HG02840 (cell line): ENCODE data around the gene MYH15.

Experiments used
- ATAC-seq: cut with Tn5 transposase; IDR thresholded peaks from one replicate; pipeline ENCODE4 v1.9.1; 2021; ENCODE audit warnings: mild to moderate bottlenecking, moderate library complexity, moderate number of reproducible peaks; ENCODE audit not compliant: unreplicated experiment, low FRiP score

Gene MYH15

DNA sequence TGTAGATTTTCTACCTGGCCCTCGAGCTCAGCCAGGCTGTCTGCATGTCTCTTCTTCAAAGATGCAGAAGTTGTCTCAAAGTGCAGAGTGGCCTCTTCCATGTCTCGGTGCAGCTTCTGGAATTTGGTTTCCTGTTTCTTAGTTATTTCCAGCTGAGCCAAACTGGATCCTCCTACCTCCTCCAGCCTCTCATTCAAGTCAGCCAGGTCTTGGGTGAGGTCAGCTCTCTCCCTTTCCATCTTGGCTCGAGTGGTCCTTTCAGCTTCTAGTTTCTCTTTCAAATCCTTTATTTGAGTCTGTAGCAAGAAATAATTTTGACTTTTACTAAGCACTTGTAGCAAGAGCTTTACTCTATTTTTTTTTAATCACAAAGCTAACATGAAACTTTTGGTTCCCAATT, 81.8 kb downstream of the MYH15 start:
- ATAC-seq = no peak

DNA sequence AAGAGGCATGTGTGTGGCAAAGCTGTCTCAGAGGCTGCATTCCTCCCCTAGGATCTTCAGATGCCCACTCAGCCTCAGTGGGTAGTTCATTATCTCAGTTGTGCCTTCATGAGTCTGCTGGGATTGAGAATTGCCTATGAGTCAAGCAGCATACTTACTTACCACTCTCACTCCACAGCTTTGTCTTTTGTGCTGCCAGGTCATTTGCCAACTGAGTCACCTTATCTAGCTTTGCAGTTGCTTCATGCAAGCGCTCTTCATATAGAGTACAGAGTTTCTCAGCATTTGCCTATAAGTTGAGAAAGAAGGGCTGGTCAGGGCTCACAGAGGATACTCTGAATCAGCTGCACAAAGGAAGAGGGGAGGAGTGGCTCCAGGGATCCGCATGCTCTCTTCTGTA, 89.5 kb downstream of the MYH15 start:
- no peak for ATAC-seq

DNA sequence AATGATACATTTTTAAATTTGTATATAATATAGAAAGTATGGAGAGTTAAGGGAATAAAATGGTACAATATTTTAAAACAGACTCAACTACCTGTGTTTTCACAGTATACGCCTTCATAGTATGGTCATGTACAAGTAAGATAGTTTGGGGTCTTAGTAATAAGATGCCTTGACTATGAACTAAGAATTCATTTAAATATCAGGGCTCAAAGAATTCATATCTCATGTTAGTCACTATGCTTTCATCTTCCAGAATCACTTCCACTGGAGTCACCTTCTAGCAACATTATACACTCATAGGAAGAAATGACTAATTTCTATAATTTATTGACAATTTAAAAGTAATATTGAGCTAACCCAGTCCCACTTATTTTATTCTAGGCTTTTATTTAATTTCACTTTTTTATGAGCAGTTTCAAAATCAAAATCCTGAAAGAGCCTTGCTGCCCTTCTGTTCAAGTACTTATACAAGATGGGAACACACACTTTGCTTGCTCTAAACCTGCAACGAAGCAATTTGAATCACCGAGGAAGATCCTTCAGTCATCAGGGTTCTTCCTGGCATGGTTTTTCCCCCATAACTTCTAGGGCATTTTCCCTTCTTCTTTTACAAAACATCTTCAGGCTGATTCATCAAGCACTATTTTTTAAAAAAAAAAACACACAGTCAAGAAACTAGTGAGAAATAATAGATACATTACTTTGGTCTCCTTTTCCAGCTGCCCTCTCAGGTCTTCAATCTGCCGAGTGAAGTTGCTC, 94.1 kb downstream of the MYH15 start:
- ATAC-seq = no peak

DNA sequence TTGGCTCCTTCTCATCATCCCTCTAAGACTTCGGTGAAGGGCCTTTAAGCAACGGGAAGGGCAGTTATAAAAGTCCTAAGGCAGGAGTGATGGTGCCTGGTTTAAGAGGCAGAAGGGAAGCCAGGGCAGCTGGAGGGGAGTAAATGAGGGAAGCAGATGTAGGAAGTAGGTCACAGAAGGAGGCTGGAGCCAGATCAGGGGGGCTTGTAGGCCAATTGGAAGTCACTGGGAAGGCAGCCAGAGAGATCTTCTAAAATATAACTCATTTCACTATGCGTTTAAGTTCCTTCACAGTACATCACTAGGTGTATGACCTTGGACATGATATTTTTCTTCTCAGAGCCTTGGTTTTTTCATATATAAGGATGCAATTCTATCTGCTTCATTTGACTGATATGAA, 94.7 kb downstream of the MYH15 start:
- no peak for ATAC-seq

DNA sequence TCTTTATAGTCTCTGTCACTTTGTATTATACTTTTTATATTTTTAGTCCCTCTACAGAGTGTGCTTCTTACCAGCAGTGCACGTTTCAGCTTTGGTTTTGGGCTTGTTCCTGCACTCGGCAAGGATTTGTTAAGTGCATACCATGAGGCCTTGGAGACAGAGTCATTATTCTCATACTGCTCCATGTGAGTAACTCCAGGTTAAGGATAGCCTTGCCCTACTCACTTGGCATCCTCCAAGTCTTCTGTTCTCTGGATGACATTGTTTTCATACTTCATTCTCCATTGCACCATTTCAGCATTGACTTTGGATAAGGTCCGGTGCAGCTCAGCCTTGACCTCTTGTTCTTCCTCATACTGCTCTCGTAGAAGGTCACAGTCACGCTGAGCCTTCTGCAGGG, 96.4 kb downstream of the MYH15 start:
- no peak for ATAC-seq

DNA sequence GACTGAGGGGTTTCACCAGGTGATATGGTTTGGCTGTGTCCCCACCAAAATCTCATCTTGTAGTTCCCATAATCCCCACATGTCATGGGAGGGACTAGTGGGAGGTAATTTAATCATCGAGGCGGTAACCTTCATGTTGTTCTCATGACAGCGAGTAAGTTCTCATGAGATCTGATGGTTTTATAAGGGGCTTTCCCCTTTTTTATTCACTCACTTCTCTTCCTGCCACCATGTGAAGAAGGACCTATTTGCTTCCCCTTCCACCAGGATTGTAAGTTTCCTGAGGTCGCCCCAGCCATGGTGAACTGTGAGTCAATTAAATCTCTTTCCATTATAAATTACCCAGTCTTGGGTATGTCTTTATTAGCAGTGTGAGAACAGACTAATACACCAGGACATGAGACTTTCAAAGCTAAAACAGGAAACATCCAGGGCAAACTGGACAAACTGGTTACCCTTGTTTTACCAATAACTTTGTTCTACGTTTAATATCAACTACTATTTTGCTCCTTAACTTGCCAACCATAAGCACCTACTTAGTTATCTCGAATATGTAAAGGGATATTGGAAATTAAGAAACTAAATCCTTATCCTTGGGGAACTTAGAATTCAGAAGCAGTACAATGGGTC, 98.2 kb downstream of the MYH15 start:
- ATAC-seq = no peak

DNA sequence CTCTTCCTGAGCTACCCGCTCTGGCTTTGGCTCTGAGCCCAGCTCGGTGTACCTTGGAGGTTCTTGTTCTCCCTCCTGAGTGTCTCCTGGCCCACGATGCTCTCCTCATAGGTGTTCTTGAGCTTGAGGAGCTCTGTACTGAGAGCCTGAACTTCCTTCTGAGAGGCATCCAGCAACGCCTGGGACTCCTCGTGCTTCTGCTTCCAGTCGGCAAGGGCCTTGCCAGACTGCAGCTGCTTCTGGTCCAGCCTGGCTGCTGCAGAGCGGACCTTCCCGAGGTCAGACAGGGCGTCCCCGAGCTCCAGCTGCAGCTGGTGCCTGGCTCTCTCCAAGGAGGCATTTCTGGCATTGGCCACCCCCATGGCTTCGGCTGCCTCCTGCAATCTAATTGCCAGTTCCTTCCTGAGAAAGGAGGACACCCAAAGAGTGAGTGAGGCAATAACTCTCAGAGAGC, 99.8 kb downstream of the MYH15 start:
- no peak for ATAC-seq

DNA sequence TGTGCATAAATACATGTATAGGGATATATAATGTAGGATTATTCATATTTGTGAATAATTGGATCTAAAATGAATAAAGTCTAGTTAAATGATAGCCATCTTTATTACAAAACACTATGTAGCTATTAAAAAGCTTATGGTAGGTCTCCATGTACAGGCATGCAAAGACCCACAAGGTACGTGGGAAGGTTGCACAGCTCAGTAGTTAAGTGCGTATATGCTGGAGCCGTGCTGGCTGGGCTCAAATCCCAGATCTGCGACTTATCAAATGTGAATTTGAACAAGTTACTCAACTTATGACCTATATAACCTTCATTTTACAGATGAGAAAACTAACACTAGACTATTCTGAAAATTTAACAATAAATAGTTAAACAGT, 100.6 kb downstream of the MYH15 start:
- ATAC-seq = no peak

DNA sequence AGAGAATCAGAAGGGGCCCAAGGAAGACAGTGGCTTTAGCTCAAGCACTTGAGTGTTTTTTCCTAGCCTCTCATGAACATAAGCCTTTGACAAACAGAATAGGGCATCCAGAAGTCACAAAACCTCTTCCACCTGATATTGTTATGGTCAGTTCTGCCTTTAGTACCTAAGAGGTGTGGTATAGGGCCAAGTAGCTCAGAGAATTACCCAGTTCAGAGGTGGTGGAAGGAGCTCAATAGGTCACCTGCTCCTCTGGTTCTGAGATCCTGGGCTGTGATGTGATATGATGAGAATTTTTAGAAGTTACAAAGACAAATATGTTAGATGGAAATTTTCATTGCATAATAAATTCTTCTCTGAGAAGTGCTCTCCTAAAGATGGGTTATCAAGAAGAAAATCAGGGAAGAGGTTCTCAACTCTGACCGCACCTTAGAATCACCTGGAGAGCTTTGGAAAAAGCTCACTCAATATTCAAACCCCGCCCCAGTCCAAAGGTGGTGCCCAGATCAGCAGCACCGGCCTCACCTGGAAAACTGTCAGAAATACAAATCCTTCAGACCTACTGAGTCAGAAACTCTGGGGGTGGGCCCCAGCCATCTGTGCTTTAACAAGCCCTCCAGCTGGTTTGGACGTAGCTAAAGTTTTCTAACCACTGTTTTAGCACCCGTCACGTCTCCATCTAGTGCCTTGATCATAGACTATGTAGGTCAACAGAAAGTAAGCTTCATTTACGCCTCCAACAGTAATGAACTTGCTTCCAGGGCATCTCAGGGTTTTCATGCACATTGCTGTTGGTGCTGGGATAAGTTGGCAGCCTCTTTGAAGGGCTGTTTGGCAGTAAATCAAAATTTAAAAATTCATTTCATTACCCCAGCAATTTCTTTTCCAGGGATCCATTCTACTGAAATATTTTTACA, 101.3 kb downstream of the MYH15 start:
- ATAC-seq = no peak

DNA sequence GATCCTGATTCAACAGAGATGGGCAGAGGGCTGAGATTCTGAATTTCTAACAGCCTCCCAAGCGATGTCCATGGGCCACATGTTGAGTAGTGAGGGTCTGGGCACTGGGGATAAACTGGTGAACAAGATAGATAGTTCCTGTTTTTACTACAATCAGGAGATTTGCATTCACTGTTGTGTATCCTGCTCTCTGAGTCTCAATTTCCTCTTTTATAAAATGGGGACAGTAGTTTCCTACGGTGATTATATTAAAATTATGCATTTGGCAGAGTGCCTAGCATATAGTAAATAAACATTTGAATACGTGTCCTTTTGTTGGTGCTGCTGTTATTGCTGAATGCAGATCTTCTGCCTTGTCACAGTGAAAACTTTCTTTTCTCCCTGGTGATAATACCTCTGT, 102.5 kb downstream of the MYH15 start:
- ATAC-seq = no peak

DNA sequence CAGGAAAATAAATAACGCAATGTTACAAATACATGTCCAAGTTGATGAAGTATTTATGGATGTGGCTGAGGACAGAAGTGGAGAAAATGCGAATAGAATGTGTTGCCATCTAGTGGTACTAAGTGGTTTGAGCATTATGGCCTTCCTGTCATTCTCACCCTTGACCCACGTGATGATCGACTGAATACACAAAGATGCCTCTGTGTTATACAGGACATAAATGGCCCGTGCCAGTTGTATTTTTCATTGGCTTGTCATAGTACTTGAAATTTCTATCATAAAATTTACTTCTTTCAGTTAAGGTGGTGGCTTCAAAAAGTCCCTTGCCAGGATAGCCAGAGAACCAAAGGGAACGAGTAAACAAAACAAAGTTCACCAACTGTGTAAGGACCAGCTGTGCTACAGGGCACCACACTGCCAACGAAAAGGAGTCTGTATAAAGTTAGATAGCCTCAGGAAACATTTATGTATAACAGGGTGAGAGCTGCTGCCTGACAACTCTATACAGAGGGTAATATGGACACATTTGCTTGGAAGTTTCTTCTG, 103.7 kb downstream of the MYH15 start:
- ATAC-seq = peak; percentile 89

DNA sequence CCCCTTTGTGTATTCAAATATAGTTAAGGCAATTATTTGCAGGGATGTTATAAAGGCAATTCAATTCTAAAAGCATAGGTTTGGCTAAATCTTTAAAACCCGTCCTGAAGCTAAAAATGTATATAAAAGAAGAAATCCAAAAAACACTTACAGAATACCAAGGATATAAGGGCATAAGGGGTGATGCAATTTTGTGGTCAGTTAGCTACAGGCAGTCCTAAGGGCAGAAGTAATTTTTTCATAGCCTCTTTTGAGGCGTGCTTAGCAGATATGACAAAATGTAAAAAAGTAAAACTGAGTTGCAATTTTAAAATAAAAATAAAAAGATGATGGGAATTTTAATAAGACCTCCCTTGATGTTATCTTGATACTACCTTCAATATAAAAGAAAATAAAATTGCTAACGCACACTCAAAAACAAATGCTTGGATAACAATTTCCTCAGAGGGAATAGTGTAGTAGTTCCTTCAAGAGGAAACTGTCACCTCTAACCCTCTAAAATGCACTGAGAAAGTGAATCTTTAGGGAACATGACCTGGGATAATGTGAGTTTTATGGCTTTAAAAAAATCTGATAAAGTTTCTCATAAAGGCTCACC, 104.2 kb downstream of the MYH15 start:
- ATAC-seq = no peak

DNA sequence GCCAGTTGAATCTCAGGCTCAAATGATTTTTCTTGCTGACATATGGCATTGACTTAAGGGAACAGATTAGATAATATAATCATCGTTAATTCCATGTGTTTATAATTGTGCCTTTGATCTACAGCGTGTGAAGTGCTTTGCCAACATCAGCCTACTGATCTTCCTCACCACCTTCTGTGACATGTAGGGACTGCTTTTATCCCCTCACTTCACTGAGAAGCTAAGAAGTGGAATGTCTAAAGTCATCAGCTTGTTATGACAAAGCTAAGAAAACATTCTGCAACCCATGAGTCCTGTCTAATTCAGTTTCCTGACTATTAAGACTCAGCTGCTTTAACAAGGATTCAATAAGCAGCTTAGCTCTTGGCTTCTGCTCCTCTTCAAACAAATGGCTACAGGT, 106.0 kb downstream of the MYH15 start:
- no peak for ATAC-seq

DNA sequence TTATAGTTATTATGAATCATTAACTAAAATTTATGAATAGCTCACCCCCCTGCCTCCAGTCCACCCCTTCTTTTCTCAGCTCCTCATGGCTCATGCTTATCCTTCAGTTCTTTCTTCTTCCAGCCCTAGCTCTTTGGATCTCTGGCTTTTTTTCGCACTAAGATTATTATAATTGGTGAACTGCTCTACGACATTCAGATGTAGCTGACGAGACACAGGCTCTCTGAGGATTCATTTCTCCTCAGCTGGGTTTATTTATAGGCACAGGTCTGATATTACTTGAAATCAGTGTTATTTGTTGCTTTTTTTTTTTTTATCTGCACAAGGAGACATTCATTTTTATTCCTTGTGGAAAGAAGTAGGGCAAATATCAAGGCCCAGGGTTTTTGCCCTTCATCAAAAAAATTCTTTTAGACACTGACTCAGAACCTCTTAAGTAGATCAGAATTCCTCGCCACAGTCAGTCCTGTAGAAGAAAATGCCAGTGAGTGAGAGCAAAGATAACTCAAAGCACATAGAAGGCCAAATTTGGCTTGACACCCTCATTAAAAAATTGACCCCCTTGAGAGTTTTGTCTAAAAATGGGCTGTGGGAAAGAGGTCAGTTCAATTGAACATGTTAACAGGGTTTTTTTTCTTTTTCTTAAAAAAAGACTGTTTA, 106.6 kb downstream of the MYH15 start:
- ATAC-seq = no peak

DNA sequence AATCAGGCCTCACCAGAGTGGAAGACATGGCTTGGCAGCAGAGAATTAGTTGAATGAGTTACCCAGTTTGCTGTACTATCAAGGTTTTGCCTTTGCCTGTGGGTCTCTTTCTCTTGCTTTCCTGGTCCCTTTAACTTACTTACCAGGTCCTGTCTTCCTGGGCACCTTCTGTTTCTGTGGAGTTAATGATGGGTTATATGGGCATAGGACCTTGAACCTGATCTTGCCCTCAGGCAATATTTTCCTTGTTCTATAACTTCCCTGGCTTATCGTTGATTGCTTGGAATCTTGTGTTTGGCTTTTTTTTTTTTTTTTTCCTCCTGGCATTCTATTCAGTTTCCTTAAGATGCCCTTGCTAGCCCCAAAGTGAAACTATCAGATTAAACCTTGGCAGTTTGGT, 107.2 kb downstream of the MYH15 start:
- no peak for ATAC-seq

DNA sequence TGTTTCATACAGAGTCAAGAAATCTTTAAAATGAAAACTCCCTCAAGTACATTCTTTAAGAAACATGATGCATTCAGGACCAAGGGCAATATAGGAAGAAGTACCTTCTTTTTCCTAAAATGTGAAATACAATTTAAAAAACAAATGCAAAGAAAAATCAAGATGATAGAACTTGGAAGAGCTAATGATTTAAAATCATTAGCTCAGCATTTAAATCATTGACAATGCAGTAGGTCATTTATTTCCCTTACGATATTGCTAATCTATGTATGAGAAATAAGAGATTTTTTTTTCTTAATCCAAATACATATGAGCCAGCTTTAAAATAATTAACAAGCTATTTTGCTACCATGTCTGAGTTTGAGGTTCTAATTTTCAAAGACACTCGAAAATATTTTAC, 108.6 kb downstream of the MYH15 start:
- ATAC-seq = no peak

DNA sequence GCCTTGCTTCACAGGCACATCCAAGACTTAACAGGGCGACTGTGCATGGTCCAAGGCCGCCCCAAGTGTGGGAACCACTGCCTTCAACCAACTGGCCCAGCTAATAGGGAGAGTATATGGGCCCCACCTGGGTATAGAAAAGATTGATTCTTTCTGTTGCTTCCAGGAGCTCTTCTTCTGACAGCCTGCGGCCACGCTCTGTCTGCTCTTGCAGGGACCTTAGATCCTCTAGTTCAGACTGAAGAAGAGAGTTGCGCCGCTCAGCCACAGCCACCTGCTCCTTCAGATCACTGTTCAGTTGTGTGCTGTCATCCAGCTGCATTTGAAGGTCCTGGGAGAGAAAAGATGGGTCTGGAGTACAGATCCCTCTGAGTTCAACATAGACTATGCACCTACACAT, 111.9 kb downstream of the MYH15 start:
- ATAC-seq = no peak

DNA sequence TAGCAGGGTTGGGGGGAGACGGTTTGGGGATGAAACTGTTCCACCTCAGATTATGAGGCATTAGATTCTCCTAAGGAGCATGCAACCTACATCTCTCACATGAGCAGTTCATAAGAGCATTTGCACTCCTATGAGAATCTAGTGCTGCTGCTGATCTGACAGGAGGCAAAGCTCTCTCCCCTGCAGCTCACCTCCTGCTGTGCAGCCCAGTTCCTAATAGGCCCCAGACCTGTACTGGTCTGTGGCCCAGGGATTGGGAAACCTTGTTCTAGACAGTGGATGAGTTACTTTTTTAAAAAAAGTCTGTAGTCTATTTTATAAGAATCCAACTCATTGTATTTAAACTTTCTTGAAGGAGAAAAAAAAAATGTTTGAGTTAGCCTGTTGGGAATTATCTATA, 114.1 kb downstream of the MYH15 start:
- no peak for ATAC-seq

DNA sequence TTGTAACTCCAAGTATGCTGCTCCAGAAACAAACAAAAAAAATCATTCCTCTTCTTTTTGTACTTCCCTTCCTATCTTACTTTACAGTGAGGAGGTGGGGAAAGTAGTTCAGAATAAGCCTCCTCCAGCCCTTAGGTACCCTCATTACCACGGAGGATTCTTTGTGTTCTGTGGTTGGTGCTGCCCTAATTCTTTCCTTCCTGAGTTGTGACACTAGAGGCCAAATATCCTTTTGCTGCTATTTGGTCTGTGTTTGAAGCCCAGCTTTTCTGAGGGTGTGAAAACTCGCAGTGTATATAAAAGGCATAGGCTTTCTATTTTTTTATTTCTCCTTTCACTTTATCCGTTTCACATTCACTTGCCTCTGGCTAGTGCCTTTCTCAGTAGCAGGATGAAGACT, 115.8 kb downstream of the MYH15 start:
- no peak for ATAC-seq

DNA sequence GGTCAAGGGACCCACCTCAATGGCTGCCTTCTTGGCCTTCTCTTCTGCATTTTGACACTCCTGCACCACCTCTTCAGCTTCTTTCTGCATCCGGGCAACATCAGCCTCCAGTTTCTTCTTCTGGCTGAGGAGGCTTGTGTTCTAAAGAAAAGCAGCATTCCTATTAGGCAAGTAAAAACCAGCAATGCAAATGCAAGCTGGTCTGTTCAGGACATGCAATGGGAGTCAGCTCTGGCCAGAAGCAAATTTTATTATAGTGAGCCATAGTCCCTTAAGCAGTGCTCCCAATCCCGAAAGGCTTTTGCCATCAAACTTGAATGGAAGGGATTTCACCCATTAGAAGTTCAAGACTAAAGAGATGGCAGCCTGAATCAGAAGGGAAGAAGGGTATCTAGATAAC, 116.4 kb downstream of the MYH15 start:
- no peak for ATAC-seq
